Sigmoid colon (tissue), 4 donors: Measurements from ENCODE around the gene FXR1.

Experiments used
- EP300 ChIP-seq, 4 donors: sonication (generic); formaldehyde crosslinking; IDR thresholded peaks; one replicate each; pipeline ENCODE4 v1.6.1; 2017; ENCODE audit warnings: antibody characterized with exemption in 4 of 4
- POLR2A ChIP-seq, 2 donors: fragments of 450-650 bp; IDR thresholded peaks; one replicate each; pipeline ENCODE4 v1.6.1; 2016; ENCODE audit warnings: antibody characterized with exemption in 2 of 2, mild to moderate bottlenecking in 2 of 2, moderate library complexity in 2 of 2
- POLR2AphosphoS5 ChIP-seq, 4 donors: sonication (generic); formaldehyde crosslinking; IDR thresholded peaks; one replicate each; pipeline ENCODE4 v1.6.1; 2017; ENCODE audit warnings: antibody characterized with exemption in 4 of 4
- TF ChIP-seq, protein P1 (sequence below), 4 experiments: fragments of 450-650 bp in 3 of 4; fragments of 200-600 bp in 1 of 4; IDR thresholded peaks; one replicate each; pipeline ENCODE4 v1.5.1; 2016 to 2019; ENCODE audit warnings: antibody characterized with exemption in 4 of 4, mild to moderate bottlenecking in 3 of 4, moderate library complexity in 2 of 4

GRCh38 chr3:180923561-180923960 lies 11.1 kb downstream of the FXR1 start:
- TF ChIP-seq, protein P1, sequence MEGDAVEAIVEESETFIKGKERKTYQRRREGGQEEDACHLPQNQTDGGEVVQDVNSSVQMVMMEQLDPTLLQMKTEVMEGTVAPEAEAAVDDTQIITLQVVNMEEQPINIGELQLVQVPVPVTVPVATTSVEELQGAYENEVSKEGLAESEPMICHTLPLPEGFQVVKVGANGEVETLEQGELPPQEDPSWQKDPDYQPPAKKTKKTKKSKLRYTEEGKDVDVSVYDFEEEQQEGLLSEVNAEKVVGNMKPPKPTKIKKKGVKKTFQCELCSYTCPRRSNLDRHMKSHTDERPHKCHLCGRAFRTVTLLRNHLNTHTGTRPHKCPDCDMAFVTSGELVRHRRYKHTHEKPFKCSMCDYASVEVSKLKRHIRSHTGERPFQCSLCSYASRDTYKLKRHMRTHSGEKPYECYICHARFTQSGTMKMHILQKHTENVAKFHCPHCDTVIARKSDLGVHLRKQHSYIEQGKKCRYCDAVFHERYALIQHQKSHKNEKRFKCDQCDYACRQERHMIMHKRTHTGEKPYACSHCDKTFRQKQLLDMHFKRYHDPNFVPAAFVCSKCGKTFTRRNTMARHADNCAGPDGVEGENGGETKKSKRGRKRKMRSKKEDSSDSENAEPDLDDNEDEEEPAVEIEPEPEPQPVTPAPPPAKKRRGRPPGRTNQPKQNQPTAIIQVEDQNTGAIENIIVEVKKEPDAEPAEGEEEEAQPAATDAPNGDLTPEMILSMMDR (IDR thresholded peaks at IDR 0.05): no peak
- TF ChIP-seq EP300 (IDR thresholded peaks at IDR 0.05) (no peak), POLR2A (IDR thresholded peaks at IDR 0.05) (no peak), POLR2AphosphoS5 (IDR thresholded peaks at IDR 0.05) (no peak)
